COLO668 (cell line): ENCODE measurements around the gene CCDC172.
"Not testable (repeated sequence)": the region's sequence is repeated elsewhere in the genome, so short reads cannot be mapped to it uniquely, and the experiment has no call there.

Source experiments
- DNase-seq: peaks from one replicate; lab custom pipeline; 2025; ENCODE audit not compliant: unreplicated experiment; lab: John Stamatoyannopoulos, UW

Gene CCDC172

DNA sequence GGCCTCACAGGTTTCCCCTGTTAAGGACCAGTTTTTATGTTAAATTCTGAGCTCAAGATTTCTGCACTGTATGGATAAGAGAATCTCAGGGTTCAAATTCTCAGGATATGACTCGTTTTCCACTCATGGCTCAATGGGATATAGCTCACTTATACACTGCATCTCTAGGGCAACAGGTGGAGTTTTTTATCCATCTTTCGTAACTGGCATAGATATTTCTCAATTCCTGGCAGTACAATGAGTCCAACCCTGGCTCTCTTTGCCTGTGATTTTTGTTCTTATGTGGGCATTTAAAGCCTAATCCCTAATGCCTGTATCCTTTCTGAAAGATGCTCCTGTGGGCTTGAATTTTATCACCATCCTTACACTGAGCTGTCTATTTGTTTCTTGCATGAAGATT is 7.6 kb downstream of the CCDC172 start:
- DNase-seq: no peak

DNA sequence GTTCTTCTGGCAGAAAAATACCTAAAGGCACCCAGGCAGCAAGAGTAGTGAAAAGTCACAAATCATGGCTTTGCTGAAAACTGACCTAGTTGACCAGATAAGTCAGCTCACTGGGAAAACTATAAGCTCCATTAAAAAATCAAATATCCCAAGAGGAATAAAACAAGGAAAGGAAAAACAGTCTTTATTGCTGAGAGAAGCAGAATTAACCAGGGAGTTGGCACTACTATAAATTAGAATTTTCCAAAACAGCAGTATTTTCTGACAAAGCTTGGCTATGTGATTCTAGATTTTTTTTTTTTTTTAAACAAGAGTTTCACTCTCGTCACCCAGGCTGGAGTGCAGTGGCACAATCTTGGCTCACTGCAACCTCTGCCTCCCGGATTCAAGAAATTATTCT is 12.6 kb downstream of the CCDC172 start:
- DNase-seq: no peak

DNA sequence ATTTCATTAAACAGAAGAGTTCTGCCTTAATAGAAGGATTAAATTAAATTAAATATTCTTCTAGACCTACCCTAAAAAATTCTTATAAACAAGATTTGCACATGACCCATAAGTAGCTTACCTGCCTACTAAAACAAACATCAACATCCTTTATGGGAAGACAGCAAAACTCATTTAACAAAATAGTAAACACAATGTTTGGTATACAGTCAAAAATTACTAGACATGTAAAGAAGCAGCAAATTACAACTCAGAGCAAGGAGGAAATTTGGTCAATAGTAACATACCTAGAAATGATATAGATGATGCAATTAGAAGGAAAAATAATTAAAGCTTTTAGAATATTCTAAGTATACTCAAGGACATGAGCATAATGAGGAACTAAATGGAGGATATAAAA is 27.9 kb downstream of the CCDC172 start:
- no peak for DNase-seq

DNA sequence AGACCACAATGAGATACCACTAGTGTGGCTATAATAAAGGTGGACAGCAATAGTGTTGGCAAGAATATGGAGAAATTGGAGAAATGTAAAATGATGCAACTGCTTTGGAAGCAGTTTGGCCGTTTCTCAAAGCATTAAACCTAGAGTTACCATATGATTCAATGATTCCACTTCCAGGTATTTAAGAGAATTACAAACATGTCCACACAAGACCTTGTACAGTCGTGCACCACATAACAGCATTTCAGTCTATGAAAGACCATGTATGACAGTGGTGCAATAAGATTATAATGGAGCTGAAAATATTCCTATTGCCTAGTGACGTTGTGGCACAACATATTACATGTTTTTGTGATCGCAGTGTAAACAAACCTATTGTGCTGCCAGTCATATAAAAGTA is 29.6 kb downstream of the CCDC172 start:
- DNase-seq: no peak

DNA sequence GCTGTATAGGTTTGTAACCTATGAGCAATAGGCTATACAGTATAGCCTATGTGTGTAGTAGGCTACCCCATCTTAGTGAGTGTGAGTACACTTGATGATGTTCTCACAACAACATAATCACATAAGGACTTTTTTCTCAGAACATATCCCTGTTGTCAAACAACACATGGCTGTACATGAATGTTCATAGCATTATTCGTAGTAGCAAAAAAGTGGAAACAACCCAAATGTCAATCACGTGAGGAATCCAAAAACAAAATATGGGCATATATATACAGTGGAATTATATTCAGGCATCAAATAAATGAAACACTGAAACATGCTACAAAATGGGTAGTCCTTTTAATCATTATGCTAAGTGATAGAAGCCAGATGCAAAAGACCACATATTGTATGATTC is 31.1 kb downstream of the CCDC172 start:
- no peak for DNase-seq

DNA sequence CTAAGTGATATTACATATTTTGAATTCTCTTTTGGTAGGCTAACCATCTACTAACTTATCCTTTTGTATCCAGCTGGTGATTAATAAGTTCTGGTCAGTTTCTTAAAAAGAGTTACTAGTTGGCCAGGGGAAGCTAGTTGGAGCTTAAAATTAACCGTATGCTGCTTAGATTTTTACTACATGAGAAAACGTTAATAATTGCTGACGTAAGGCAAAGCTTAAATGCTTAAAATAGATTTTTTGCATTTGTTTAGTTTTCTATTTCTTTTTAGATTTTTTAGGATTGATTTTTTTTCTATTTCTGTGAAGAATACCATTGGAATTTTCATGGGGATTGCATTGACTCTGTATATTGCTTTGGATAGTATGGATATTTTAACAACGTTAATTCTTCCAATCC is 32.6 kb downstream of the CCDC172 start:
- DNase-seq: no peak

DNA sequence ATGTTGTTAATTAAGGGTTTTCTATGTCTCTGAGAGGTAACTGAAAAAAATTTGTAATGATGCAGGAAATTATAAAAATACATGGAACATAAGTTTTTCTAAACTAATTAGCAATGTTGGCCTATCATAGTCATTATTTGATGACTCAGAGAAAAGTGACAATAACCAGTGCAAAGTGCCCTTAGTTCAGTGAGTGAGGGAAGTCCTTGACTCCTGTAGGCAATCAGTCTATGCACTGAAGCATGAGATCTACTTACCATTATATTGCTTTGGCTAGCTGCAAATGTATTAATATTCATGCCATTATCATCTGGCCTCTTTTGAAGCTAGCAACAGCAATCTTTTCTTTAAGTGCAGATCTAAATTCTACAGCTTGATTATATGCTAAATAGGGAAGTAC is 40.6 kb downstream of the CCDC172 start:
- DNase-seq: no peak

DNA sequence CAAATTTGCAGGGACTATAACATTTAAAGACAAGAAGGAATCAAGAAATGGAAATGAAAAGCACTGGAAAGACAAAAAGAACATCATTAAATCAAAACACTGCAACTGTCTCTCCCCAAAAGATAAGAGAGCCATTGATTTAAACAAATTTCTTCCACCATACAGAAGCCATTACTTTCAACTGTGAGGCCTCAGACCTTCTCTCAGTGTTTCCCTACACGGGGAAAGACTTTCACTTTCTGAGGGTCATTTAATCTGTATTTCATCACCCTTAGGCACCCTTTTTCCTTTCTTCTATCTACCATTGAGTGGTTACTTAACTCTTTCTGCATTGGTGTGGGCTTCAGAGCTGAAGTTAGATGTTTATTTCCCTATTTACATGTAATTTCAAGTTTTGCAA is 47.5 kb downstream of the CCDC172 start:
- no peak for DNase-seq

DNA sequence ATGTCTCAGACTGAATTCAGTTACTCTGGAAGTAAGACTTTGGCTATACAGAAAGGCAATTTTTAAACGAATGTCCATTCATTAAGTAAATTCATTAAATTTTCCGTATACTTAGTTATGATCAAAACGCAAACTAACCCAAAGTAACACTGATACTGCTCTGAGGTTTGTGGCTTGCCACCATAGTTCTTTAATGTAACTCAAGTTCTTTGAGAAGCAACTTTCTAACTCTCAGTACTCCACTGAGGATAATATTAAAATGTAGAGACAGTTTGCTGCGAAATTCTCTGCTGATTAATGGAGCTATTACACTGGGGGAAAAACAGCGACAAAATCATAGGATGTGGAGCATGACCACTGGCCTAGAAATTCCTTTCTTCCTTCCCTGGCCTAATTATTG is 58.0 kb downstream of the CCDC172 start:
- DNase-seq: no peak

DNA sequence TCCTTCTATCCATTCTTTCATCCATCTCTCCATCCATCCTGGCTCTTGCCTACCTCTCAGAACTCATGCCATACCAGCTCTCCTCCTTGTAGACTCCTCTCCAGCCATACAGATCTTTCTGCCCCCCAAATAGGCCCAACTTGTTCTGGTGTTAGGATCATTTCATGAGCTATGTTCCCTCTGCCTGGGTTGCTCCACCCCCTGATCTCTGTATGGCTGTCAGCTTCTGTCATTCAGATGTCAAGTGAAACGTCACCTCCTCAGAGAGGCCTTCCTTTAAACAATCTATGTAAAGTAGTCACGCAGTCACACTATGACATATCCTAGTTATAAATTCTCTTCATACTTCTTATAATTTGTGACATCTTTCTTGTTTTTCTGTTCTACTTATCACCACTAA is 61.1 kb downstream of the CCDC172 start:
- DNase-seq: no peak

DNA sequence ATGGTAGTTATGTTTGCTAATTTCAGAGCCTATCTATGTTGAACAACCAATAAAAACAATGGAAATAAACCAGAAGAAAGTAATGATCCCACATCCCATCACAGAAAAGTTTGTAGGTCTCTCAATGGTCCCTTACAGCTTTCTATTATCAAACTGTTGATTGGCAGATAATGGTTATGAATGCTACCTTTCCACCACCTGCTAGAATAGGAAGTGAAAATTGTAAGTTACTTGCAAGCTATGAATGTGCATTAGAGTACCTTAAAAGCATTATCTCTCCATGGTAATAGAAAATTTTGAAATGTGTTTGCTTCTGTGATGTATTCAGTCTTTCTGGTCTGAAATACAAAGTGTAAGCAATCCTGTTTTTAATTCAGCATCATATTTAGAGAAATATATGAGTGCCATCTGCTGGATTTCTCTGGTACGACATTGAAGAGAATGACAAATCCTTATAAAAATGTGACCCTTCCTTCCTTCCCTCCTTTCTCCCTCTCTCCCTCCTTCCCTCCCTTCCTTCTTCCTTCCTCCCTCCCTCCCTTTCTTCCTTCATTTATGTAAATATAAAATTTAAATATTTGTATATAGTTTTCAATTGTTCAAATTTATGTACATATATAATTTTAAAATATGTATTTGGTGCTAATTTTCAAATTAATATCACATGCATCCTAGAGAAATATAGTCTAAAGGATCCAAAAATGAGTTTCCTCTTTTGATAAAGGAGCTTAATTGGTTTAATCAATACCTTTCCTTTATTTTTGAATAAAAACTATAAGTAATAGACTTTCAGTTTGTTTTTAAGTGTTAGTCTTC is 62.0 kb downstream of the CCDC172 start:
- peak; percentile 0 for DNase-seq

DNA sequence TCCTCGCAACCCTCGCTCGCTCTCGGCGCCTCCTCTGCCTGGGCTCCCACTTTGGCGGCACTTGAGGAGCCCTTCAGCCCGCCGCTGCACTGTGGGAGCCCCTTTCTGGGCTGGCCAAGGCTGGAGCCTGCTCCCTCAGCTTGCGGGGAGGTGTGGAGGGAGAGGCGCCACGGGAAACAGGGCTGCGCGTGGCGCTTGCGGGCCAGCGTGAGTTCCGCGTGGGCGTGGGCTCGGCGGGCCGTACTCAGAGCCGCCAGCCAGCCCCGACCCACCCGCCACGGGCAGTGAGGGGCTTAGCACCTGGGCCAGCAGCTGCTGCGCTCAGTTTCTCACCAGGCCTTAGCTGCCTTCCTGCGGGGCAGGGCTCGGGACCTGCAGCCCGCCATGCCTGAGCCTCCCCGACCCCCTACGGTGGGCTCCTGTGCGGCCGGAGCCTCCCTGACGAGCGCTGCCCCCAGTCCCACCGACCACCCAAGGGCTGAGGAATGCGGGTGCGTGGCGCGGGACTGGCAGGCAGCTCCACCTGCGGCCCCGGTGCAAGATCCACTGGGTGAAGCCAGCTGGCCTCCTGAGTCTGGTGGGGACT is 69.1 kb downstream of the CCDC172 start:
- DNase-seq: not testable (repeated sequence)

DNA sequence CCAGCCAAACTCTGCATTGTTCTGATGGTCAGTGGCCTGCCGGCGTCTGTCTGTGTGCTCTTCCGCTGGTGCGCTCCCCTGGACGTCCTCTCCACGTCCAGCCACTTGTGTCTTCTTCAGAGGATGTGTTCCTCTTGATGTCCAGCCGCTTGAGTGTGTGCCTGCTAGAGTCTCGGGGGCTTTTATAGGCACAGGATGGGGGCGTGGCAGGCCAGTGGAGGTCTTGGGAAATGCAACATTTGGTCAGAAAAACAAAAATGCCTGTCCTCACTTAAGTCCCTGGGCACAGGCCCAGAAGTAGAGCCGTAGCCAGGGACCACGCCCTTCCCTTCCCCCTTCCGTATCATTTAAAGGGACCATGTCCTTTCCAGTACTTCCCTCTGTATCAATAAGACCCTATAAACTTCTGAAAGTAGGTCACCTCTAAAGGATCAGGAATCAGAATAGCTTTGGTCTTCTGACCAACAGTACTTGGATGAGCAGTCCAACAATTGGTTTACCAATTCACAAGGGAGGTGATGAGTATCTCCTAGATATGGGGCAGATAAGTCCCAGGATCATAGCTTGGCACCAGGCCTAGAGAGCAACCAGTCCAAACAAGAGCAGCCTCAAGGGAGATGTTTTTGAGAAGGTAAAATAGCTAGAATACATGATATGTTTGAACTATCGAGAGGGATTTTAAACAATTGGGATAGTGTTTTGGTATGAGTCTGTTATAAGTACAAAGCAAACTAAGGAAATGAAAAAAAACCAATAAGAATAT is 71.2 kb downstream of the CCDC172 start:
- no peak for DNase-seq

DNA sequence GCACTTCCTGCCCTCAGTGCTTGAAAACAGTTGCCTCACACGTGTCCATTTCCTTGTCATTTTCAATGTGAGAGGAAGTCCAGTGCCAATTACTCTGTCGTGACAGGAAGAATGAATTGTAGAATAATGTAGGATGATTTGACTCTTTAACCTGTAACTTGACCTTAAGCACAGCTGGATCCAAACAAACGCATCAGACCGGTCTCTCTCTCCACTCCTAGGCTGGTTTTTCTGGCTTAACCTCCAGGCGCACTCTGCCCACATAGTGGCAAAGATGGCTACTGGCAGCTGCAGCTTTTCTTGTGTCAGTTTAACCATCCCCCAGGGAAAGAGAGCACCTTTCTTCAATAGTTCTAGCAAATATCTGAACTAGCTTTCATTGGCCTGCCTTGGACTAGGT is 74.0 kb downstream of the CCDC172 start:
- DNase-seq: no peak

DNA sequence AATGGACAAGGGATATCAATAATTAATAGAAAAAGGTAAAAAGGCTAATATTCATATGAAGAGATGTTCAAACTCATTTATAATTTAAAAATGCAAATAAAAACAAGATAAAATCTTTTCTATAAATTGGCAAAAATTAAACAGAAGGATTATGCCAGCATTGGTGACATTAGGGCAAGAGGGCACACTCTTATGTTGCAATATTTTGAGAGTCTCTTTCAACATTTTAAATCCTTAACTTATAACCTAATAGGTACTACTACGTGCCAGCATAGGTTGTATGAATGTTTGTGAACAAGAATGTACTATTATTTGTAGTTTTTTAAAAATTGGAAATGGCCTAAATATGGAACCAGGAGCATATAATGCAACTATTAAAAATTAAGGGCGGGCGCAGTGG is 78.6 kb downstream of the CCDC172 start:
- no peak for DNase-seq

DNA sequence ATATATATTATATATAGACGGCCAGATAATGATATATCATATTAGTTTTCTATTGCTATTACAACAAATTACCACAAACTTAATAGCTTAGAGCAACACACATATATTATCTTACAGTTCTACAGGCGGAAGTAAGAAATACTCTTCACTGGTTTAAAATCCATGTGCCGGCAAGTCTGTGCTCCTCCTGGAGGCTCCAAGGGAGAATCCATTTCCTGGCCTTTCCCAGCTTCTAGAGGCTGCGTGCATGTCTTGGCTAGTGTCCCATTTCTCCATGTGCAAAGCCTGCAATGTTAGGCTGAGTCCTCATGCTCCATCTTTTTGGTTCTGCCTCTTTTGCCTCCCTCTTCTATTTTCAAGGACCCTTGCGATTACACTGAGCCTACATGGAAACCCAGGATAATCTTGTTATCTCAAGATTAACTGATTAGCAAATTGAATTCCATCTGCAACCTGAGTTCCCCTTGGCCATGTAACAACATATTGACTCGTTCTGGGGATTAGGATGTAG is 79.5 kb downstream of the CCDC172 start:
- DNase-seq: no peak

DNA sequence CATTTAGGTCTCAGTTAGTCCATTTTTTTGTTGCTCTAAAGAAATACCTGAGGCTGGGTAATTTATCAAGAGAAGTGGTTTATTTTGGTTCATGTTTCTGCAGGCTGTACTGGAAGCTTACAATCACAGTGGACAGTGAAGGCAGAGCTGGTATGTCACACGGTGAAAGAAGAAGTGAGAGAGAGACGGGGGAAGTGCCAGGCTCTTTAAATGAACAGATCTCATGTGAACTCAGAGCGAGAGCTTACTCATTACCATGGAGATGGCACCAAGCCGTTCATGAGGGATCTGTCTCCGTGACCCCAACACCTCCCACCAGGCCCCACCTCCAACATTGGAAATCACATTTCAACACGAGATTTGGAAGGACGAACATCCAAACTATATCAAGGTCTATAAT is 84.5 kb downstream of the CCDC172 start:
- no peak for DNase-seq

DNA sequence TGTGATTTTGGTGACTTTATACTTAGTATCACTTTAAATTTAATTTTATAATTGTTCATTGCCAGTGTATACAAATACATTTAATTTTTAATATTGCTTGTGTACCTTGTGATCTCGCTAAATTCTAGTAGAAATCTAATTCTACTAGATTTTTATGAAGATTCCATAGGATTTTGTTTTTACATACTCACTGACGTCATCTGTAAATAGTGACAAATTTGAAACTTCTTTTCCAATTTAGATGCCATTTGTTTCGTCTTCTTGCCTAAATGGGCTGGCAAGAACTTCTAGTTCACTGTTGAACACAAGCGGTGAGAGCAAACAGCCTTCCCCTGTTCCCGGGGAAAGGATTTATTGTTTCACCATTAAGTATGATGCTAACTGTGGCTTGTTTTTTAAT is 86.1 kb downstream of the CCDC172 start:
- no peak for DNase-seq

DNA sequence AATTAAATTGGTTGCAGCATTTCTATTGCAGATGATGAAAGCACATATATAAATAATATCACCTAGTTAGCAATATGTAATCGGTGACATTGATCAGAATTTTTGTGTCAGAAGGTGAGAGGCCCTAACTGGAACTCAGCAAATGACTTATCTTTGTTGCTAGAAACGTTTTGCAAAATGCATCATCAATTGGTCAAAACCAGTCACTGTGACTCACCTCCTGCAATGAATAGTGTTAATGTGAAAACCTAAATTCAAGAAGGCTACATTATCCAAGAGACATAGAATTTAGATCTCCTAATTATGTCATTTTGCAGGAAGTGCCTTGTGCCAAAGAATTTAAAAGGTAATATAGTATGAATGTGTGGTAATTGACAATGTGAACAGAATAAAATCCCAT is 93.6 kb downstream of the CCDC172 start:
- DNase-seq: no peak

DNA sequence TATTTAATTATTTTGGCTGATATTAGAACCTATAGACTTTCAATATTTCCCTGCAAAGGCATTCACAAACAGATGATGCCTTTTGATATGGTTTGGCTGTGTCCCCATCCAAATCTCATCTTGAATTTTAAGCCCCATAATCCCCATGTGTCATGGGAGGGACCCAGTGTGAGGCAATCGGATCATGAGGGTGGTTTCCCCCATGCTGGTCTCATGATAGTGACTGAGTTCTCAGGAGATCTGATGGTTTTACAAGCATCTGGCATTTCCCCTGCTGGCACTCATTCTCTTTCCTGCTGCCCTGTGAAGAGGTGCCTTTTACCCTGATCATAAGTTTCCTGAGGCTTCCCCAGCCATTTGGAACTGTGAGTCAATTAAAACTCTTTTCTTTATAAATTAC is 94.1 kb downstream of the CCDC172 start:
- no peak for DNase-seq

DNA sequence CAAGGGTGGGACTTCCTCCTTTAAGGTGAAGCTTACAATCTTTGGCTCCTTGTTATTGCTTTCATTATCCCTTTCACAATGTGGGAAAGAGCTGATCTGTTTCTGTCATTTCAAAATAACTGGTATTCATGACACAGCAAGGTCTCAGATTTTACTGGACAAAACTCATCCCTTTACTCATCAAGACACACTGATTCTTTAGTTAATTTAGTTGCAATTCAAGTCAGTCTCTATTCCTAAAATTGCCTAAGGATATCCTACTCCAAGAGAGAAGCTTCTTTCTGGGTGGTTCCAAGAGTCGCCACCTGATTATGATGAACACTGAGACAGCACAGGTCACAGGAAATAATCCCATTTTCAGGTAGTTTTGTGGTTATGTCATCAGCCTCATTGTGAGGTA is 97.6 kb downstream of the CCDC172 start:
- no peak for DNase-seq

DNA sequence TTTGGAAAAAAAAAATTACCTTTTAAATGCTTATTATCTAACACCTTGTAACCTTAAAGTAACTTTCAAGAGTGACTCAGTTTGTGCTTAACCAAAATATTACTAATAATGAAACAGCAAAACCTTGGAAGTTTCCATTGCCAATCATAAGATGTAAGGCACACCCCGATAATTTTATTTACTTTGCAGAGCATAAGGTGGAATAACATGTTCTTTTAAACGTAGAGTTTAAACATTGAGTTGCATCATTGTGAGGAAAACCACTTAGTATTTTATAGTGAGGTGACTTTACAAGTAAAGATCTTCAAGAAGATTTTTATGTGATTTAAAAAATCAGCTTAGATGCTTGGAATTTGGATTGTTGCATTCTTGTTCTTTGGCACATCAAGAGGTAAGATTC is 103.4 kb downstream of the CCDC172 start, which contains the start of gene PNLIPRP3:
PNLIPRP3 (plus strand) TSS at position 177 of the 400 bp plus-strand sequence; CDS start at position 343, 166 bp downstream.
- no peak for DNase-seq
